ENCODE measurements around the gene ANKH. TPM values are rescaled to one million over a fixed set of nuclear protein-coding genes. Genes with fewer than 3 reads are reported as not detected.

Gene ANKH
- total and polyA plus RNA-seq, 2 of the 13 experiments (the other 11 are each of a cell fraction or from before 2014, with no cell fraction given): 25.0 to 36.0 TPM

DNA sequence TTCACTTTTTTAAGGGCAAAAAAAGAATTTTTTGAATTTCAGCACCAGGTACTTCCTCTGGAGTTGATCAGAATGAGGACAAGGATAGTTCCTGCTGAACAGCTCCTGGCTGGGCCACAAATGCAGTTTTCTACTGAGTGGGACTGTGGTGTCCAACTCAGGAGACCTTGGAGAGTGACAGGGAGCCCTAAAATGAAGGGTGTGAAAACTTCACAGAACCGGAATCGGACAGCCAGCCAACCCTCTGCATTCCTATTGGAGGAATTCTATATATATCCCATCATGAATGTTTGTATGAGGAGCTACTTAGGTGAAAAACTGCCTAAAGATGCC, 40.6 kb downstream of the ANKH start:
- FAIRE-seq (no peak), ATAC-seq (no peak), DNase-seq (ENCODE audit: low spot score) (no peak)
- Histone ChIP-seq H3K36me3 (replicated peaks in 1 of 2; ENCODE audit: control insufficient read depth in 1 of 2, insufficient read depth in 2 of 2, low read length in 2 of 2) (no peaks in the 10 kb centered on the region), H3K4me3 (replicated peaks in 1 of 3; ENCODE audit: insufficient read depth in 1 of 3, low read depth in 2 of 3, low read length in 3 of 3) (no peak overlapping the region), H2AFZ (ENCODE audit: low read length) (no peak overlapping the region), H3K27me3 (ENCODE audit: control insufficient read depth in 1 of 2, insufficient read depth in 2 of 2, low read length in 2 of 2) (no peaks in the 10 kb centered on the region), H3K4me2 (ENCODE audit: low read depth, low read length) (no peak overlapping the region), H3K27ac (ENCODE audit: extremely low read length, insufficient read depth, low read length) (no peak overlapping the region), H3K4me1 (ENCODE audit: insufficient read depth, low read length) (peaks cover 5% of the 10 kb centered on the region), H3K9ac (ENCODE audit: insufficient read depth, low read depth, low read length) (no peak overlapping the region), H3K79me2 (ENCODE audit: insufficient read depth, low read length) (peaks cover 2% of the 10 kb centered on the region), H4K20me1 (ENCODE audit: insufficient read depth, low read length) (no peaks in the 10 kb centered on the region), H3K9me3 (ENCODE audit: low read length) (no peaks in the 10 kb centered on the region)
- CTCF ChIA-PET (ENCODE audit: low intra/inter-chr PET ratio, low total read pairs): no interaction called here
- TF ChIP-seq, protein P1, sequence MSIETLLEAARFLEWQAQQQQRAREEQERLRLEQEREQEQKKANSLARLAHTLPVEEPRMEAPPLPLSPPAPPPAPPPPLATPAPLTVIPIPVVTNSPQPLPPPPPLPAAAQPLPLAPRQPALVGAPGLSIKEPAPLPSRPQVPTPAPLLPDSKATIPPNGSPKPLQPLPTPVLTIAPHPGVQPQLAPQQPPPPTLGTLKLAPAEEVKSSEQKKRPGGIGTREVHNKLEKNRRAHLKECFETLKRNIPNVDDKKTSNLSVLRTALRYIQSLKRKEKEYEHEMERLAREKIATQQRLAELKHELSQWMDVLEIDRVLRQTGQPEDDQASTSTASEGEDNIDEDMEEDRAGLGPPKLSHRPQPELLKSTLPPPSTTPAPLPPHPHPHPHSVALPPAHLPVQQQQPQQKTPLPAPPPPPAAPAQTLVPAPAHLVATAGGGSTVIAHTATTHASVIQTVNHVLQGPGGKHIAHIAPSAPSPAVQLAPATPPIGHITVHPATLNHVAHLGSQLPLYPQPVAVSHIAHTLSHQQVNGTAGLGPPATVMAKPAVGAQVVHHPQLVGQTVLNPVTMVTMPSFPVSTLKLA (IDR thresholded peaks at IDR 0.05): no peak
- TF ChIP-seq ISL2 (CRISPR knock-in tag; IDR thresholded peaks at IDR 0.05) (no peak), TSC22D2 (CRISPR knock-in tag; IDR thresholded peaks at IDR 0.05; ENCODE audit: borderline replicate concordance) (no peak), ZFP36L1 (CRISPR knock-in tag; IDR thresholded peaks at IDR 0.05) (no peak), ZMYM3 (CRISPR knock-in tag; IDR thresholded peaks at IDR 0.05) (no peak), CHD4 (IDR thresholded peaks at IDR 0.05; ENCODE audit: borderline replicate concordance, low read length) (no peak), NKX3-1 (CRISPR knock-in tag; IDR thresholded peaks at IDR 0.05) (no peak), PRPF4 (IDR thresholded peaks at IDR 0.05; ENCODE audit: low read depth, low read length, poor library complexity, severe bottlenecking) (no peak), SP2 (CRISPR knock-in tag; IDR thresholded peaks at IDR 0.05) (no peak), ISX (CRISPR knock-in tag; conservative IDR thresholded peaks at IDR 0.05) (no peak), PHF21A (CRISPR knock-in tag; IDR thresholded peaks at IDR 0.05) (no peak), POLR2G (IDR thresholded peaks at IDR 0.05; ENCODE audit: low read depth, low read length) (no peak)
- TF ChIP-seq, protein P2, sequence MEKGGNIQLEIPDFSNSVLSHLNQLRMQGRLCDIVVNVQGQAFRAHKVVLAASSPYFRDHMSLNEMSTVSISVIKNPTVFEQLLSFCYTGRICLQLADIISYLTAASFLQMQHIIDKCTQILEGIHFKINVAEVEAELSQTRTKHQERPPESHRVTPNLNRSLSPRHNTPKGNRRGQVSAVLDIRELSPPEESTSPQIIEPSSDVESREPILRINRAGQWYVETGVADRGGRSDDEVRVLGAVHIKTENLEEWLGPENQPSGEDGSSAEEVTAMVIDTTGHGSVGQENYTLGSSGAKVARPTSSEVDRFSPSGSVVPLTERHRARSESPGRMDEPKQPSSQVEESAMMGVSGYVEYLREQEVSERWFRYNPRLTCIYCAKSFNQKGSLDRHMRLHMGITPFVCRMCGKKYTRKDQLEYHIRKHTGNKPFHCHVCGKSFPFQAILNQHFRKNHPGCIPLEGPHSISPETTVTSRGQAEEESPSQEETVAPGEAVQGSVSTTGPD (CRISPR knock-in tag; IDR thresholded peaks at IDR 0.05): no peak
- TF ChIP-seq, protein P3, sequence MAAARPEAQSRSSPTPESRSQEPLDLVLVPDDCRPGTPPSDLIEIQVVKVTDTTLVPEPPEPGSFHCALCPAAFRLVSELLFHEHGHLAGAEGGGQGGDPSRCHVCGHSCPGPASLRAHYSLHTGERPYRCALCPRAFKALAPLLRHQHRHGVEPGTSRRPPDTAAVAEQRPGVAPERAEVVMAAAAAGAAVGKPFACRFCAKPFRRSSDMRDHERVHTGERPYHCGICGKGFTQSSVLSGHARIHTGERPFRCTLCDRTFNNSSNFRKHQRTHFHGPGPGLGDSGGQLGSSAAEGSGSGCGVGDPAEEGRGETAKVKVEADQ (CRISPR knock-in tag; IDR thresholded peaks at IDR 0.05; ENCODE audit: borderline replicate concordance): no peak
- TF ChIP-seq, protein P4, sequence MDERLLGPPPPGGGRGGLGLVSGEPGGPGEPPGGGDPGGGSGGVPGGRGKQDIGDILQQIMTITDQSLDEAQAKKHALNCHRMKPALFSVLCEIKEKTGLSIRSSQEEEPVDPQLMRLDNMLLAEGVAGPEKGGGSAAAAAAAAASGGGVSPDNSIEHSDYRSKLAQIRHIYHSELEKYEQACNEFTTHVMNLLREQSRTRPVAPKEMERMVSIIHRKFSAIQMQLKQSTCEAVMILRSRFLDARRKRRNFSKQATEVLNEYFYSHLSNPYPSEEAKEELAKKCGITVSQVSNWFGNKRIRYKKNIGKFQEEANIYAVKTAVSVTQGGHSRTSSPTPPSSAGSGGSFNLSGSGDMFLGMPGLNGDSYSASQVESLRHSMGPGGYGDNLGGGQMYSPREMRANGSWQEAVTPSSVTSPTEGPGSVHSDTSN (CRISPR knock-in tag; IDR thresholded peaks at IDR 0.05): no peak
- WGBS (ENCODE audit: low lambda C conversion rate): 84% methylated on average over 2 of the region's 2 CpGs
- intact Hi-C loops (cut with micrococcal nuclease; ENCODE audit: unreplicated experiment) (no loop called here), in situ Hi-C loops (cut with HindIII; ENCODE audit: extremely low pct_ligation_motif_present, low pct_unique_long_range_greater_than_20kb) (no loop called here)
- BruUV-seq (replicated peaks): no TSS peak
- POLR2A ChIA-PET: no interaction called here
